Vagina (tissue), 2 donors: ENCODE measurements around the gene CNIH3.

ENCODE experiments used
- CTCF ChIP-seq, 3 experiments: fragments of 450-650 bp in 2 of 3; fragments of 200-600 bp in 1 of 3; sonication (generic) in 1 of 3; IDR thresholded peaks; one replicate each; pipeline ENCODE4 v1.5.1; 2017 to 2019; ENCODE audit warnings: antibody characterized with exemption in 3 of 3, mild to moderate bottlenecking in 2 of 3, moderate library complexity in 2 of 3
- POLR2A ChIP-seq, 2 donors: fragments of 450-650 bp; IDR thresholded peaks; one replicate each; pipeline ENCODE4 v1.6.1; 2017; ENCODE audit warnings: antibody characterized with exemption in 2 of 2, mild to moderate bottlenecking in 2 of 2, moderate library complexity in 2 of 2
- POLR2AphosphoS5 ChIP-seq, 2 donors: sonication (generic); formaldehyde crosslinking; IDR thresholded peaks; one replicate each; pipeline ENCODE4 v1.9.0; 2017; ENCODE audit warnings: antibody characterized with exemption in 2 of 2, mild to moderate bottlenecking in 2 of 2, low read depth in 1 of 2; ENCODE audit not compliant: insufficient read depth in 1 of 2

- no peak for TF ChIP-seq CTCF (IDR thresholded peaks at IDR 0.05)
- no peak for TF ChIP-seq POLR2A (IDR thresholded peaks at IDR 0.05)
- no peak for TF ChIP-seq POLR2AphosphoS5 (IDR thresholded peaks at IDR 0.05; ENCODE audit: insufficient read depth in 1 of 2, low read depth in 1 of 2)
Measured at GRCh38 chr1:224757508-224757907, 141.4 kb downstream of the CNIH3 start.
